AG08395 (cell line): ENCODE results near the gene HORMAD2.
A peak's percentile ranks its signal among the peaks of the same experiment; 100 is the strongest.

Experiments used
- DNase-seq: peaks from one replicate; pipeline ENCODE4 v3.0.0; 2012; ENCODE audit warnings: mixed read lengths, low spot score

The HORMAD2 gene

DNA sequence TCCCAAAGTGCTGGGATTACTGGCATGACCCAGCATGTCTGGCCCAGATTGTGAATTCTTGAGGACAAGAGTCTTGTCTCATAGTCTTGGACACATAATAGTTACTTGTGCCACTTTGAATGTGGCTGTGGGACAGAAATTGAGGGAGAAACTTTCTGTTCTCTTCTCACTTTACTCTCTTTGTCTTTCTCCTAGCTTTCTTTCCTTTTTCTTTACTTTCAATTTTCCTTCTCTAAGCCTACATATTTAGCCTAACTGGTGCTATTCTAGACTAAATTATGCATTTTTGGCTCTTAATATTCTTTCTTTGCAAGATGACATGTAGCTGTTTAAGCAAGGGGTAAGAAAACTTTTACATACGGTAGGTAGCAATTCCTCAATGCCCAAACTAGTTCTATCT, 33.2 kb downstream of the HORMAD2 start:
- no peak for DNase-seq

DNA sequence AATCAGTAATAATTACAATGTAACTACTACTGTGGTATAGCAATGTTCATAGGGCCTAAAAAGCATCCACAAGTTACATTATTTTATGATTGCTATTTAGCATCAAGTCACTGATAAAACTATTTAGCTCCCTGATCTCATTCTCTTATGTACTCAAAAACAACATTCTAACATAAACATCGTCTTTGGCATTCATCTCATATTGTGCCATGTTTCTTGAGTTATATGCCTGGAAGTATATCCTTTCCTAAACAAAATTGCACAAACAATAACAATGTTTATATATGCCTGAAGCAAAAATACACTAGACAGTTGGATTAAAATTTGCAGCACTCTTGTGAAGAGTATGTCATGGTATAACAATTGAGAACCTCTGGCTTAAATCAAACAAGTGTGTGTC, 34.1 kb downstream of the HORMAD2 start:
- DNase-seq: no peak

DNA sequence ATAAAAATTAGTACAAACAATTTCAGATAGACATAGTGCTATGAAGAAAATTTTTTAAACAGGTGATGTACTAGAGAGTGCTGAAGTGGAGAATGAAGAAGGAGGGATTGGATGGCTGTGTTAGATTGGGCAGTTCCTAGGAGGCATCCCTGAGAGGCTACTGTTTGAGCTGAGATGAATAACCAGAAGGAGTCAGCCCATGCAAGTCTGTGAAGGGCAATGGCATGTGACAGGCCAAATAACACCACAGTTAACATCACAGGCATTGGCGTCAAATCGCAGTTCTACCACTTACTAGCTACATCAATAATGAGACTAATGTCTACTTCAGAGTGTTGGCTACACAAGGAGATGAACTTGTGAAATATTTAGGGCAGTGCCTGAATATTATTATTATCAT, 35.4 kb downstream of the HORMAD2 start:
- no peak for DNase-seq

DNA sequence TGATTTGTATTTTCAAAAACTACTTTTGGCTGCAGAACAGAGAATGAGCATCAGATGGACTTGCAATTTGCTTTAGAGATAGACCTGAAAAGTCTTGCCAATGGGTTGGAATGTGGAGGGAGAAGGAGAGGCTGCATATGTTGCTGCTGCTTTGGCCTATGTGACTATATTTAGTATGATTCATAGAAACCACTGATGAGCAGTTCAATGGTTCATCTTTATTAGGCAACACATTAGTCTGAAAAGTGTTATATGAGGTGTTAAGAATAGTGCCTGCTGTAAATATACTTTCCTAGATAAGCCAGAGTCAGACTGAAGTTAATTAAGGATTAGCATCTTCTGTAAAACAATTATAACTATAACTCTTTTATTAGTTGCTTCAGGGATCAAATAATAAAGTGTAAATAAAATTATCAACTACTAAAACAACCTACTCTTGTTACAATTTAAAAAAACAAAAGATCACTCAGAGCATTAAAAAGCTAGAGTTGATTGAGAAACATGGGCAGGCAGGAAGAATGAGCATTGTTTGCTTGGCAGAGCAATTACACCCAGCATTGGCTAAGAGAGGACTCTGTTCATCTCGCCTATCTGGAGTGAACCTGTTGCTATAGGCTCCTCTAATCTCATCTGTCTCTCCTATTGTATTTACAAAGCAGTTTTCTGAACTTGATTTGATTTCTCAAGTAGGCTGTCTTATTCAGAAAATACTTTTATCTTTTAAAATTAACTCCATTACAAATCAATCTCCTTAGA, 36.3 kb downstream of the HORMAD2 start:
- DNase-seq: peak; percentile 56

DNA sequence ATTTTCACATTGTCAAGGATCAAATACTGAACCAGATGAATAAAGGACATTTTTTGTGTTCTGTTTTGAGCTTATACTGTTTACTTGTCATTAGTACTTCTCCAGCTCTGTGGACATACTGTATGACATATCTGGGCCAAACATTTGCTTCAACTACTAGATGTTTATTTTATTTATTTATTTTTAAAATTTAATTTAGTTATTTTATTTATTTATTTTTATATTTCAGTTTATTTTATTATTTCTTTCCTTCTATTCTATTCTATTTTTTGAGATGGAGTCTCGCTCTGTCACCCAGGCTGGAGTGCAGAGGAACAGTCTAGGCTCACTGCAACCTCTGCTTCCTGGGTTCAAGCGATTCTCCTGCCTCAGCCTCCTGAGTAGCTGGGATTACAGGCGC, 37.0 kb downstream of the HORMAD2 start:
- DNase-seq: no peak

DNA sequence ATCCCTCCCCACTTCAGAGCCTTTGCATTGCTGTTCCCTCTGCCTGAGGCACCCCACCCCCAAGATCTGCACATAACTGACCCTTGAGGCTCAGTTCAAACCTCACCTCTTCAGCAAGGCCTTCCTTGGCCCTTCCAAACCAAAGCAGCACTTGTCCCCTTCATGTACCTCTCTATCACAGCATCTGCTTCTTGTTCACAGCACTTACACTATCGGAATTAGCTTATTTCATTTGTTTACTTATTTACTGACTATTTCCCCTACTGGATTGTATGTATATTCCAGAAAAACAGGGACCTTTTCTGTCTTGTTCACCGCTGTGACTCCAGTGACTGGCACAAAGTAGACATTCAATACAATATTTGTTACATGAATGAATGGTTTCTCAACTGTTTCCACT, 38.0 kb downstream of the HORMAD2 start:
- no peak for DNase-seq

DNA sequence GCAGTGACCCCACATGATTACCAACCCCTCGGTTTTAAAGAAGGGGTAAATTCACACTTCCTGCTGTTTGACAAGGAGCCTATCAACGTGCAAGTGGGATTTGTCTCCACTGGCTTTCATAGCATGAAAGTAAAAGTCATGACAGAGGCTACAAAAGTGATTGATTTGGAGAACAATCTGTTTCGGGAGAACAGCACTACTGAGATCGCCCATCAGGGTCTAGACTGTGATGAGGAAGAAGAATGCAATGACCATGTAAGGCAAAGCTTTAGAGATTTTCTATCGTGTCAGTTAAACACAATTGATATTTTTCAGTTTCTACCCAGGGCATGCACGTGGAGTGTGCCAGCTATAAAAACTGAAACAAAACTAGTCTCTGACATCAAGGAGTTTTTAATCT, 41.7 kb downstream of the HORMAD2 start:
- DNase-seq: no peak

DNA sequence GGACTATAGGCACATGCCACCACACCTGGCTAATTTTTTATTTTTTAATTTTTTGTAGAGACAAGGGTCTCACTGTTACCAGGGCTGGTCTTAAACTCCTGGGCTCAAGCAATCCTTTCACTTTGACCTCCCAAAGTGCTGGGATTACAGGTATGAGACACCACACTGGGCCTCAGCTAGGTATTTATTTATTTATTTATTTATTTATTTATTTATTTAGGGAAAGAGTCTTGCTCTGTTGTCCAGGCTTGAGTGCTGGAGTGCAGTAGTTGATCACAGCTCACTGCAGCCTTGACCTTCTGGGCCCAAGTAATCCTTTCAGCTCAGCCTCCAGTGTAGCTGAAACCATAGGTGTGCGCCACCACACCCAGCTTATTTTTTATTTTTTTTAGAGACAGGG, 43.2 kb downstream of the HORMAD2 start:
- no peak for DNase-seq

DNA sequence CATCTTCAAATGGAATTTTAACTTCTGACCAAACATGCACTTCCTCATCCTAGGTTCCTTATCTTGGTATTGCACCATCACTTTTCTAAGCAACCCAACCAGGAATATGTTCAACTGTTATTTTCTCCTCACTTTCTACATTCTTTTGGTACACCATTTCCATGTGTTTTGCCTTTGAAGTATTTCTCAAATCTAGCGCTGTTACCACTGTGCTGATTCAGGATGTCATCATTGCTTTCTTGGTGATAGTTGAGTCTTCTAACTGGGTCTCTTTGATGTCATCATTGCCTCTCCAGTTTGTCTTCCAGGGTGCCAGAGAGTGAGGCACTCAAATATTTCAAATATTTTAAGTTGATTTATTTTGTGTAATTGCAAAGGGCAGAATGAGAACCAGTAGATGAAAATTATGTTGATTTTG, 47.5 kb downstream of the HORMAD2 start:
- DNase-seq: peak; percentile 20

DNA sequence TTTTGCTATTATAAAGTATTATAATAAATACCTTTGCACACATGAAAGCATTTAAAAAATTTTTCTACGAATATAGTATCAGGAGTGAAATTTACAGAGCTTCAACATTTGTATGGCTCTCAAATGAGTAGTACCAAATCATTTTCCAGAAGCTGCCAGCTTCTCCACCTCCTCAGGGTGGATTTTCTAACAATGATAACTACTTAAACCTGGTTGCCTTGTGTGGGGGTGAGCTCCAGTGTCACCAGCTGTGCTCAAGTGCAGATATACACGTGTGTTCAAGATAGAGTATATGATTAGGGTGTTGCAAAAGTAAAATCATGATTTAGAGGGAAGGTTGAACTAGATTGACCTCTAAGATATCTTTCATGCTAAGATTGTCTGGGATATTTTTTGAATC, 48.2 kb downstream of the HORMAD2 start:
- no peak for DNase-seq

DNA sequence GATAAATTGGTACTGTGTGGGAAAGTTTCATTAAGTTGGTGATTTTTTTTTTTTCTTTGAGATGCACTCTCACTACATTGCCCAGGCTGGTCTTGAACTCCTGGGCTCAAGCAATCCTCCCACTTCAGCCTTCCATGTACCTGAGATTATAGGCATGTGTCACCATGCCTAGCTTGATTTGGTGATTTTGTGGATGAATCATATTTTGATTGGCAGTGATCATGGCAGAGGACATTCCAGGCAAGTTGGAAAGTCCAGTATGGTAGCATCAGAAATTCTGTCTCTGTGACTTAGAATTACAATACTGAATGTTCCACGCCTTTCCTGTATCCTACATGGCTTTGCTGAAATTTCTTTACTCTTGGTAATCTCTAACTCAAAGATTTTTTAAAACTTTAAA, 49.4 kb downstream of the HORMAD2 start:
- DNase-seq: no peak

DNA sequence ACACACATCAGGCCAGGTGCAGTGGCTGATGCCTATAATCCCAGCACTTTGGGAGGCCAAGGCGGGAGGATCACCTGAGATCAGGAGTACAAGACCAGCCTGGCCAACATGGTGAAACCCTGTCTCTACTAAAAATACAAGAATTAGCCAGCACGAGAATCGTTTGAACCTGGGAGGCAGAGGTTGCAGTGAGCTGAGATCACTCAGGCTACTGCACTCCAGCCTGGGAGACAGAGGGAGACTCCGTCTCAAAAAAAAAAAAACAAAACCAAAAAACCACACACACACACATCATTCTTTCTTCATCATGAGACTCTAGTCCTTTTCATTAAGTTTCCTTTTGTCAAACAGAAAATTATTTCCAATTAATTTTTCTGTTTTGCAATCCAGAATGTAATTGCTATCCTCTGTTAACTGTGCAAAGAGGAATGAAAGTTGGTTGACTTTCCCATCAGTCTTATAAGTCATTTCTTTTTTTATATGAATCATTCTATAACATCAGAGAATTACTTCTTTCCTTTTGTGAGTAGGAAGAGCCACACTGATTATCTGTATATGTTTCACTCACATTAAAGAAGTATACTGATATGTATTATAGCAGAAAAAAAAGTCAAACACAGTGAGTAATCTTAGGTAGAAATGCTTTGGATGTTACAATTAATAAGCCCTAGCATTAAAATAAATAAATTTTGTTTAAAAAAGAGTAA, 52.2 kb downstream of the HORMAD2 start:
- DNase-seq: no peak

DNA sequence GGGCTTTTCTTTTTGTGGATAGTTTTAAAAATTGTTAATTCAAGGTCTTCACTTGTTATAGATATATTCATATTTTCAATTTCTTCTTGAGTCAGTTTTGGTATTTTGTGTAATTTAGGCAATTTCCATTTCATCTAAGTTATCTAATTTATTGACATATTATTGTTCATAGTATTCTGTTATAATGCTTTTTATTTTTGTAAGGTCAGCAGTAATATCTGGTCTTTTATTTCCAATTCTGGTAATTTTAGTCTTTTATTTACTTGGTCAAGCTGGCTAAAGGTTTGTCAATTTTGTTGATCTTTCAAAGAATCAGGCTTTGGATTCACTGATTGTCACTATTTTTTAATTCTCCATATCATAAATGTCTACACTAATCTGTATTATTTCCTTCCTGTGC, 60.1 kb downstream of the HORMAD2 start:
- no peak for DNase-seq

DNA sequence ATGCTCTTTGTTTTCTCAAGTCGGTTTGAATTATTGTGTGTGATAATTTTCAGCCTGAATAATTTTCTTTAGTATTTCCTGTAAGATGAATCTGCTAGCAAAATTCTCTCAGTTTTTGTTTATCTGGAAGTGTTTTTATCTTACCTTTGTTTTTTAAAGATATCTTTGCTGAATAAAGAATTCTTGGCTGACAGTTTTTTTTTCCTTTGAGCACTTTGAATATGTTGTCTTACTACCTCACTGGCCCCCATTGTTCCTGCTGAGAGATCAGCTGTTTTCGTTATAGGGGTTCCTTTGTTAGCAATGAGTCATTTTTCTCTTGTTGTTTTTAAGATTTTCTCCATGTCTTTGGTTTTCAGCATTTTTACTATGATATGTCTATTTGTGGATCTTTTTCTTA, 63.0 kb downstream of the HORMAD2 start:
- no peak for DNase-seq

DNA sequence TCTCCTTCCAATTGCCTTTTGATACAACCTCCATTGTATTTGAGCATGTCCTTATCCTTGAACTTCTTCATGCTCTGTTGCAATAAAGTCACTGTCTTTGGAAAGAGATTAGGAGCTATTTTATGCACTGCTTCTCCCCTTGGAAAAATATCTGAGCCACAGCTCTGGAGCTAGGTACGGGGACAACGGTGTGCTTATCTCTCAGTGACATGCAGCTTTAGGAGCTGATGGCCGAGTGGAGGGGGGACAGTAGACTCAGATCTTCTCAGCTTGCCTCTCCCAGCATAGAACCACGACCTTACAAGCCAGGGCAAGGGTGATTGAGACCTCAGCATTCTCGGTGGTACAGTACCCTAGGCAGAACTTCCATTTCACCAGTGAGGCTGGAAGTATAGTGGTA, 64.1 kb downstream of the HORMAD2 start:
- DNase-seq: no peak

DNA sequence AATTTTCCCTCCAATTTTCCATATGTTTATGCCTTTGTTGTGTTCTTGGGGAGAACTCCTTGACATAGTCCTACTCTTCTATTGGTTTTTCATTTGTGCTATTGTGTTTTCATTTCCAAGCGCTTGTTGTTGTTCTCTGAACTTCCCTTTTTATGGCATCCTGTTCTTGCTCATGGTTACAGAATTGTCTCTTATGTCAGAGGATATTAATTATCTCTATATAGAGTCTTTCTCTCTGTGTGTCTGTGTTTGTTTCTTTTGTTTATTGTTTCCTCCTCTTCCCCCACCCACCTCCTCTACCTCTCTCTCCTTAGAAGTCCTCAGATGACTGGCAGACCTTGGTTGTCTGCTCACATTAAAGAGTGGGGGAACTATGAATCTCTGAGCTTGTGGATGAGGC, 69.9 kb downstream of the HORMAD2 start:
- DNase-seq: no peak

DNA sequence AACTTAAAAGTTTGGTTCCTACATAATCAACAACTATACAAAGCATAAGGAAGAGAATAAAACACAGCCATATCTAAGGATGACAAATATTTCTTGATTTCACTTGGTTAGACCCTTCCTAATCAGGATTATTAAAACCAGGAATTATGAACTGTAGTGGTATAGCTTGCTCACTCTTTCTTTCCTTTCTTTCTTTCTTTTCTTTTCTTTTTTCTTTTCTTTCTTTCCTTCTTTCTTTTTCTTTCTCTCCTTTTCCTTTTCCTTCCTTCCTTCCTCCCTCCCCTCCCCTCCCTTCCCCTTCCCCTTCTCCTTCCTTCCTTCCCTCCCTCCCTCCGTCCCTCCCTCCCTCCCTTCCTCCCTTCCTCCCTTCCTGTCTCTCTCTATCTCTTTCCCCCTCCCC, 78.0 kb downstream of the HORMAD2 start:
- no peak for DNase-seq

DNA sequence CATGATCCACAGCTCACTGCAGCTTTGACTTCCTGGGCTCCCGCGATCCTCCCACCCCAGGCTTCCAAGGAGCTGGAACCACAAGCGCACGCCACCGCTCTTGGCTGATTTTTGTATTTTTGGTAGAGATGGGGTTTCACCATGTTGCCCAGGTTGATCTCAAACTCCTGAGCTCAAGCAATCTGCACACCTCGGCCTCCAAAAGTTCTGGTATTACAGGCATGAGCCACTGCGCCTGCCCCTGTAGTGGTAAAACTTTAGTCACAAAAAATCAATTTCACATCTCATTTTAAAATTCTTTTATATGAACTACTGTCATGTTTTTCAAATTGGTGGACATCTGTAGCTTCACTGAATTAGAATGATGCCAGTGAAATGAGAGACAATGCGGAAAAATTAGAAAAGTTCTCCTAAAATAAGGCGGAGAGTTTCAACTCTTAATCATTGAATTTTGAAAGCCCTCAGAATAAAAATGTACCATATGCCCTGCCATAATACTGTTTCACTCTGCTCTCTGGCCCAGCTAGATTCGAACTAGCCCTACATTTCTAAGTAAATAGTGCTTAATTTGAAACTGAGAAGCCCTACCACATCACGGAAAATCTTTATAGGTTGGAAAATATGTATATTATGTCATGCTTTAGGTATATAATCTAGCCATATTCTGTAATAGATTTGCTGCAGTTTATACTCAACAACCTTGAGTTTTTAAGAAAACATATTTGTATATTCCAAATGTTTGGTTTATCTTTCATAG, 78.7 kb downstream of the HORMAD2 start:
- DNase-seq: no peak

DNA sequence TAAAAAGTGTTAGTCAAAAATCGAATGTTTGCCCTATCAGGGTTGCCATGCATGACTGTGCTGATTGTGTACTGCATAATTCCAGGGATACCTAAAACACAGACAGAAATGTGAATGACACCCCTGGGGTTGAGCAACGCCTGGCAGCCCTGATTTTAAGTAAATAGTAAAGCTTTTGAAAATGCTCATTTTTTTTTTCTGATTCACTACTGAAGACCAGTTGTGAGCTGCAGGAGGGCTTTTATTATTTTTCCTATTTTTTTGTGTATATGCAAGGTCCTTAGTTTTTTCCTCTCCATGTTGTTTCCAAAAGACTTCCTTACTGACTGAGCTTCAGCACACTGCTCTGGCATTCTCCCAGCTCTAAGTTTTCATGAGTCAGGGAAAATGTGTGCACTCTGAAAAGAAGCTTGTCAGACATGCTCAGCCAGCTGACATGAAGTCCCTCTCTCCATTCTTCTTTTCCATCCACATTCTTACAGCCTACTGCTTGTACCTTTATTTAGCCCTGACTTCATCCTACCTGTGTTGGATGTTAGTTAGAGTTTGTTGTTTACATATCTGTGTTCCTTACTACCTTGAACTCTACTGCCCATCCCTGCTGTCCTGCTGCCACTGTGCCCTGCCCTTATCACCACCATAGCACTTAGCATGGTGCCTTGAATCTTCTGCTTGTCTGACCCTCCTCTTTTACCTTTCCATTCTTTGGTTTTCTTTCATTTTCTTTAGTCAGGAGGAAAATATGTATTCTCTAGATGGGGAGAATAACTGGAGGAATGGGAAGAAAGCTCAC, 79.5 kb downstream of the HORMAD2 start:
- DNase-seq: peak; percentile 58

DNA sequence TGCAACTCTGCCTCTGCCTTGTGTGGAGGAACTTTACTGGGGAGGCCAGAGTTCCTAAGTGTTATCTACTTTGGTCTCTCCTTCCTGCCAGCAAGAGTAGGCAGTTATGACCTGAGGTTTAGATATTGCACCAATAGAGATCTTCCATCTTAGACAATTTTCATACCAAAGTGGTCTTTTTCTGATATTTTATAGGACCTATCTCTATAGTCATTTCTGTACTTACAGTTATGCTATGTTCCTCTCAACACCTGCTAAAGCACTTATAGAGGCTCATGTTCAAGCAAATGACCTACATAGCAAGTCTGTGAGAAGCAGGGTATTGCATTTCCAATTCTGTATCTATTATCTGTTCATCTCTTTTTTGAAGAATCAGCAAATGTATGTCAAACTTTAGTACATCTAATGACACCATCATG, 80.8 kb downstream of the HORMAD2 start:
- DNase-seq: no peak

DNA sequence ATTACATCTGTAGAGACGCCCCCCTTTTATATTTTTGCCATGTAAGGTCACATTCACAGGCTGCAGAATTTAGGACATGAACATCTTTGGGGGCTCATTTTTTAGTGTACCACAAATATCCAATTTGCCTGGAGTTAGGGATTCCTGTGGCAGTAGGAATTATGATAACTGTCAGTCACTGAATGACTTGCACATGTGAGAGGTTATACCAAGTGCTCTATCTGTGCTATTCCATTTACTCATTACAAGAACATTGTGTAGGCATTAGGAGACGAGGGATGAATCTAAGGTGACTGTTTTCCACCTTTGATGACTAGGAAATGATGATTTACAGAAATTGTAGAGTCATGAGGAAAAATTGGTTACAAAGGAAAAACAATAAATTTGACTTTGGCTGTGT, 87.0 kb downstream of the HORMAD2 start:
- DNase-seq: no peak

DNA sequence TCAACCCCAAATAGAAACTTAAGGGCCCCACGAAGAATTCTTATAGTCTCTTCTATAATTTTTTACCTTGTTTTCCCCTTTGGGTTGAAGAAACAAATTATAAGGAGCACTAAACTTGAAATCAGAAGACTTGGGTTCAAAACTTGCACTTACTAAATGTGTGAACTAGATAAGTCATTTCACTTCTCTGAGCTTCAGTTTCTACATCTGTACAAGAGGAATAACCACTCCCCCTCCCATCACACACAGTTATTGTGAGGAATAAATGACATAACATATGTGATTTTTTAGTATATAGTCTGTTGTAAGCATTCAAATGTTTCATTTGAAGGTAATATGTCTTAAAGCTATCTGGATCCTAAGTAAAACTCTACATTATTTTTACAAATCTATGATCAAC, 87.5 kb downstream of the HORMAD2 start:
- DNase-seq: no peak
